Measurements from ENCODE around the gene ECM1.

Gene ECM1

DNA sequence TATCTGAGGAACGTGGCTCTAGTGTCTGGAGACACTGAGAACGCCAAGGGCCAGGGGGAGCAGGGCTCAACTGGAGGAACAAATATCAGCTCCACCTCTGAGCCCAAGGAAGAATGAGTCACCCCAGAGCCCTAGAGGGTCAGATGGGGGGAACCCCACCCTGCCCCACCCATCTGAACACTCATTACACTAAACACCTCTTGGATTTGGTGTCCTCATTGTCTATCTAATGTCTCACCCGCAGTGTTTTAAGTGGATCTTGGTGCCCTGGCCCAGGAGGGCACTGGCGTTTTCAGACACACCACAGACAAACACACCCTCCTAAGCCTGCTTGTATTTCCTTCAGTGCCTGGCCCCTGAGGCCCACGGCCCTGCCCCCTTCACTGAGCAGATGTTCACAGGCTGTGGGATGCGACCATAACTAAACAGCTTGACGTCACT, 5.5 kb downstream of the ECM1 start:
- DNase-seq: no peak

DNA sequence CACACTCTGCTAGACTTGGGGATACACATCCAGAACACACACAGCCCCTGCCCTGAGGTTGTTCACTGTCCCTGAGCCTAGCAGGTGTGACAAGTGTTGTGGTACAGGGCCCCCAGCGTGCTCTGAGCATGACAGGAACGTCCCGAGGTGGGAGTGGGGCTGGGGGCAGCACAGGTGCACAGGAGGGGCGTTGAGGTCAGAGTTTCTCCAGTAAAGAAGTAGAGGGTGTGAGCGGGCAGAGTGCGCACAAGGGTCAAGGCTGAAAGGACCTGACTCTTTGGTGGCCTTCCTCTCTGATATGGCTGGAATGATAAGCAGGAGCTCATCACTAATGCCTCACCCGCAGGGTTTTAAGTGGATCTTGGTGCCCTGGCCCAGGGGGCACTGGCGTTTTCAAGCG, 6.4 kb downstream of the ECM1 start:
- no peak for DNase-seq

DNA sequence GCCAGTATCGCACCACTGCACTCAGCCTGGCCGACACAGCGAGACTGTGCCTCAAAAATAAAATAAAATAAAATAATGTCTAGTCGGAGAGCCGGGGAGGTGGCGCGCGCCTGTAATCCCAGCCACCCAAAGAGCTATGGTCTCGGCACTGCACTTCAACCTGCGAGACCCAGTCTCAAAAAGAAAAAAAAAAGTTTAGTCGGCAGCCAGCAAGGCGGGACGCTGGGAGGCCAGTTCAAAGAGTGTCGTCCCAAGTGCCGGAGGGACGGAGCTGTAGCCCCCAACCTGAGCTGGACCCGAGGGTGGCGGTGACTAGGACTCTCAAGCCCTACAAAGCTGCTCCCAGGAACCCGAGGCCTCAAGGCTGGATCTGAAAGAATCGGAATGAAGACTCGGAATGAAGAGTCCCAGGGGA, 7.0 kb downstream of the ECM1 start:
- no peak for DNase-seq

DNA sequence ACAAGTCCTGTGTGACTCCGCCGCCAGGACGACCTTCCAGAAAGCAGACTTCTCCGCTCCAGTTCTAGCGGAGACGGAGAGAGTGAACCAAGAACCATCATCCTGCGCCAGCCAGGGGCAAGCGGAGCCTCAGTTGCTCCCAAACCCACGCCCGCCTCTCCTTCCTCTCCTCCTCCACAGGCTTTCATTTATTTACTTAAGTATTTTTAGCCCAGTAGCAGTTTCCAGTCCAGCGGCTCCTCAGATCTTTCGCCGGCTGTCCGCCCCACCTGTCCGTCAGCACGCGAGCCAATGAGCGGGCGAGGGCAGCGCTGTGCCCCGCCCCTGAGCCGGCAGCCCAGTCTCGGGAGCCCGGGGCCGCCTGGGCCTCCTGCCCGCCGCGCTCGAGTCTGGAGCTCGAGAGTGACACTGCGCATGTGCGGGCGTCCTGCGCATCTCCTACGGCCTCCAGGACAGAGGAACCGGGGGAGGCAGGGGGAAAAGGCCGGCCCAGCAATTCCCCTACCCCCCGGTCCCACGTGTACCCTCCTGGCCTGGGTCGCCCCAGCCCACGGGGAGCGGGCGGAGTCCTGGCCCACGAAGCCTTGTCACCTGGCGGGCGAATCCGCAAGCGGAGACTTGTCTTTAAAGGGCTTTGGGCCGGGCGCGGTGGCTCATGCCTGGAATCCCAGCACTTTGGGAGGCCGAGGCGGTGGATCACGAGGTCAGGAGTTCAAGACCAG, 7.6 kb downstream of the ECM1 start, which contains the start of gene FALEC:
Gene FALEC (plus strand): TSS at position 425 of the 722 bp plus-strand sequence.
- DNase-seq: peak; percentile 93

DNA sequence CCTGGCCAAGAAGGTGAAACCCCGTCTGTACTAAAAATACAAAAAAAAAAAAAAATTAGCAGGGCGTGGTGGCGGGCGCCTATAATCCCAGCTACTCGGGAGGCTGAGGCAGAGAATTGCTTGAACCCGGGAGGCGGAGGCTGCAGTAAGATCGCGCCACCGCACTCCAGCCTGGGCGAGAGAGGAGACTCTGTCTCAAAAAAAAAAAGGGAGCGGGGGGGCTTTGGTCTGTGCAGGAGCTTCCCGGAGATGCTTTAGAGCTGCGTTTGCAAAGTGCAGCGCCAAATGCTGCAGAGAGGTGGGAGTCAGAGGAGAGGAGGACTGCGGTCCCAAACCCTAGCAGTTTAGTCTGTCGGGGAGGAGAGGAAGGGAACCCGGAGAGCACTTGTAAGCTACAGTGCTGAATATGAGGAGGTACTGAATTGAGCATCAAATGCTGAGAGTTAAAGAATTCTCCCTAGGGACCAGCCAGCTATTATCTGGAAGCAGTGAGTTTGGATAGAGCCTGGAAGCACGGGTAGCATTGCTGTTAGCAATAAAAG, 8.2 kb downstream of the ECM1 start:
- DNase-seq: peak; percentile 20

DNA sequence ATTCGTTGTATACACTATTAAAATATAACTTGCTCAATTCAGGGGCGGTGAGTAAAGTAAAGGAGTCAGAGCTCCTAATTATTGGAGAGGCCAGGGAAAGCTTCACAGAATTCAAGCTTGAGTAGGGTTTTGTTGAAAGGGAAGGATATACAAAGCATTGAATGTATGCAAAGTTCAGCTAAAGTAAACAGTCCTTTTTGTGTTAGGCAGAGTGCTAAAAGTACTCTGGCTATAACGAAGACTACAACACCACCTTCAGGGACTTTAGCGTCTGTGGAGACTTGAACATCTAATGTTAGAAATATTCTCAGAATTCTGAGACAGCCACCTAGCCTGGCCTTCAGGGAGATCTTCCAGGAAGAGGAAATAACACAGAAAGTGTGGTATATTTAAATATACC, 8.7 kb downstream of the ECM1 start:
- no peak for DNase-seq

DNA sequence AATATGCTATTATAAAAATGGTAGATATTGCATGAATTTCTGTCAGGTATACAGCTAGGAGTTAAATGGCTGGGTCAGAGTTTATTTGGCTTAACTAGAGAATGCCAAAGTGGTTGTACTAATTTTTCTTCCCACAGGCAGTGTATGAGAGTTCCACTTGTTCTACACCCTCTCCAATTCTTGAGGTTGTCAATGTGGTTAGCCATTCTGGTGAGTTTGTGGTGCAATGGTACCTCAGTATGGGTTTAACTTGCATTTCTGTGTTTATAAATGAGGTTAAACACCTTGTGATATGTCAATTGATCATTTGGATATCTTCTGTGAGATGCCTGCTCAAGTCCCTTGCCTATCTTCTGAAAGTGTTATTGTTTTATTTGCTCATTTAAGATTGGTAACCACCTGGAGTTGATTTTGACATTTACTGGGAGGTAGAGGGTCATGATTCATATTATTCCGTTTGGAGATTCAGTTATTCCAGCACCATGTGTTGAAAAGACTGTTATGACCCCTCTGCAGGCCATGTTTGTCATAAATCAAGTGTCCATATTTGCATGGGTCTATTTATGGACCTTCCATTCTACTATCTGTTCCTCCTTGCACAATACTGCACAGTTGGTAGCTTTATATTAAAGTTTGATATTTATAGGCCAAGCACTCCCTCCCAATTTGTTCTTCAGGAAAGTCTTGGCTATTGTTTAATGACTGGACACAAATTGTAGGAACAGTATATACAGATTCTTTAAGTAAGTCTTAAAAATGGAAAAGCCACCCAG, 13.5 kb downstream of the ECM1 start:
- no peak for DNase-seq

DNA sequence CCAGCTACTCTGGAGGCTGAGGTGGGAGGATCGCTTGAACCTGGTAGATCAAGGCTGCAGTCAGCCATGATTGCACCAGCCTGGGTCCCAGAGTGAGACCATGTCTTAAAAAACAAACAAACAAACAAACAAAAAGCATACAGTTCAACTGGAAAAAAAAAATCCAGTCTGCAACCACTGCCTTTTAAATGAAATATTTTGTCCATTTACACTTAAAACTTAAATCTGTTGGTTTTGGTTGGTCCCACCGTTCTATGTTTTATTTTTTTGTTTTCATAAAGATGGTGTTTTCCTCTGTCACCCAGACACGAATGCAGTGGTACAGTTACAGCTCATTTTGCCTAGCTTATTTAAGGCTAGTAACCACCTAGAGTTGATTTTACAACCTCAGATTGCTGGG, 17.4 kb downstream of the ECM1 start:
- DNase-seq: no peak

DNA sequence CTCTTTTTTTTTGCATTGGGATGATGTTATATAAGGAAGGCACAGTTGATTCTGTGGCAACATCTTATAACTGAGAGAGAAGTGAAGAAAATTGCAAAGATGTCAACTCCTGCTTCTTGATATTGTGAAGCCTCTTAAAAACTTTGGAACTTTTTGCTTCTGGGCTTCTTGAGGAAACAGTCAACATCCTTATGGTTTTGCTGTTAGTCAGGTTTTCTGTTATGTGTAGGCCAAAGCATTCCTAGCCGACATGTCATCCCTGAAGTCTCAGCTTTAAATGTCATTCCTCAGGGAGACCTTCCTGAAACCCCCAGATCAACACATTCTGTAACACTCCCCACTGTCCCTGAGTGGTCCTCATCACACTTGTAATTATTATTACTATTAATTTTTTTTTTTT, 20.3 kb downstream of the ECM1 start:
- DNase-seq: no peak

DNA sequence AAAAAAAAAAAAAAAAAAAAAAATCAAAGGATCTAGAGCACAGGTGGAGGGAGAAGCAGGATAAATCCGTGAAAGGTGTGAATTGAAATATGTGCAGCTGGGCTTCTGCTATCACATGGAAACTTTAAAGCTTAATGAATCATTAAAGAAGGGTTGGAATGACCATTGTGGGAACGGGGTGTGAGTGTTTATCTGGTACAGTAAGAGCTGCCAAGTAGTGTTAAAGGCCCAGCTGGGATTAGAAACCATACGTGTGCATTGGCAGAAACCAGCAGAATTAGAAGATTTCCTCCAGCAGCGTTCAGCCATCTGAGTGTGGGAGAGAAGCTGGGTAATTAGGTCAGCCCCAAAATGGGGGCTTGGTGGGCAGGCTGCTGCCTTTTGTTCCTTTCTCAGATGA, 21.1 kb downstream of the ECM1 start:
- DNase-seq: no peak

DNA sequence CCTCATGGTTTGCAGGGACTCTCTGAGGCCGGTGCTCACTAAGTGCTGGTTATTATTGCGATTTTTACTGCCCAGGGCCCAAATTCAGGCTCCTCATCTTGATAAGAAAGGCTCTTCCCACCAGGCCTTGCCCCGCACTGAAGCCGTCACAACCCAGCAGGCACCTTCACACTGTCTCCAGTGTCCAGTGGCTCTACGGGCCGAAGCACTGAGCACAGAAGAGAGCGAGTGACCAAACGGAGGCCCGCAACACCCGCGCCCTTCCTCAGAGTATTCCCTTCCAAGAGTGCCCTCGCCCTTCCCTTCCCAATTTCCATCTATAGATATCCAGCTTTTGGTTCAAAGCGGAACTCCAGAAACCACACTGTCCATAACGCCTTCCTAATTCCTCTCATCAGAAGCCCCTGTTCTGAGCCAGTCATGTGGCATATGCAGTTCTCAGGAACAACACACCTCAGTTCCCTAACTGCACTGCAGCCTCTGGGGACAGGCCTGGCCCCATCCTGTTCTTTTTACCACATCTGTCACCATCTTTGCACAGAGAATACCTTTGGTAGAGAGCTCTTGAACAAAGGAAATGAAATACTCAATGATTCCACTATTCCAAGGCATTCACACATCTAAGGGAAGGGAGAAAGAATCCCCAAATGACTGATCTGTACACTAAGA, 22.7 kb downstream of the ECM1 start:
- no peak for DNase-seq

DNA sequence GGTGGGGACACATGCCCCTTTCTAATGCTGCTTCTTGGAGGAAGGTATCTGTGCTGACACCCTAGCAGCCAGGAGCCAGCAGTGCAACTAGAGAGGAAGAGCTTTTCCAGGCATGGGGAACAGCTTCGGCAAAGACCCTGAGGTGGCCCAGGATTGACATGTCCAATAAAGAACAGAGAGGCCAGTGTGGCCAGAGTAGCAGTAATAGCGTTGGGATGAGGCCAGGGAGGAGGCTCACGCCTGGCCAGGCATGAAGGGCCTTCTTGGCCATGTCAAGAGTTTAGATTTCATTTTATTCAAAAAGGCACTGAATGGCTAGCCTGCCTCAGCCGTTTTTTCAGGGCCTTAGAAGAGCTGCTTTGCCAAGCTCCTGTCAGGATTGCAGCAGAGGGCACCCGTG, 25.0 kb downstream of the ECM1 start:
- DNase-seq: no peak

DNA sequence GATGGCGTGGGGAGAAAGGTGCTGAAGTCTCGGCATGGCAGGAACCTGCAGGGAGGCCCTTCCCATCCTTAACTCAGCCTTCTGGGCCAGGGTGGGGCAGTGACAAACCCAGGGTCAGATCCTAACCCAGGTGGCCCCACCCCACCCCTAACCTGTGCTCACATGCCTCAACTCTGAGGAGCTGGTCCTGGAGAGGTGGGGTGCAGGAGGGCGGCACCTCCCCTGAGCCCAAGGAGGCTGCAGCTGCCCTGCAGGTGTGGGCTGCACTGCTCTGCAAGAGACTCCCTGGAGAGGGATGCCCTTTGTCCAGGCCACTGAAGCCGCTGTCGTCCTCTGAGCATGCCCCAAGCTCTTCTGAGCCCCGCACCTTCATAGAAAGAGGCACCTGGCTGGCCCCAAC, 26.1 kb downstream of the ECM1 start:
- DNase-seq: no peak

DNA sequence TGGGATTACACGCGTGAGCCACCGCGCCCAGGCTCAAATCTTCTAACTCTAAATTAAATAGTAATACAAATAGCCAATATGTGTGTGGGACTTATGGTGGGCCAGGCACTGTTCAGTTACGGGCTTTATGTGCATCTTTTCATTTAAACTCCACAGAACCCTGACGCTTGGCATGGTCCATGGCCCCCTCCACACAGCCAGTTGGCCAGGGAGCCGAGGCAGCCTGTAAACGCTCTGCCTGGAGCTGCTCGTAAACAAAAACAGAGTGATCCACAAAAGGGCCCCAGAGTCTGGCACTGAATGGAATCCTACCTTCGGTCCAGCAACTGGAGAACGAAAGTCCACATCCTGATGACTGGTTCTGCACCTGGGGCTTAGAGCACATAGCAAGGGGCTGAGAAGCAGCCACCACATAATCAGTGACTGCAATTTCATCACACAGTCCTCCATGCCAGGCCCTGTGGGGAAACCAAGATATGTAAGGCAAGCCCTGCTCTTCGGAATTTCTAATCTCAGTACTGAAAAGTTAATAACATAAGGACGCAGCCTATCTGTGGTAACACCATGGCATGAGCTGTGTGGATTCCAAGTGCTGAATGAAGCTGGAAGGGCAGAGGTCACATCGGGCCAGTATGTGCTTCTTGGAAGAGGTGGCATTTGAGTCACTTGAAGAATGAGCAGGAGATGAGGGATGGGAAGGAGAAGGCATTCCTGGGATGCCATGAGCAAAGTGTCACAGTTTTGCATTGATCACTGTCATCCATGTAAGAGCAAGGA, 27.8 kb downstream of the ECM1 start:
- no peak for DNase-seq

DNA sequence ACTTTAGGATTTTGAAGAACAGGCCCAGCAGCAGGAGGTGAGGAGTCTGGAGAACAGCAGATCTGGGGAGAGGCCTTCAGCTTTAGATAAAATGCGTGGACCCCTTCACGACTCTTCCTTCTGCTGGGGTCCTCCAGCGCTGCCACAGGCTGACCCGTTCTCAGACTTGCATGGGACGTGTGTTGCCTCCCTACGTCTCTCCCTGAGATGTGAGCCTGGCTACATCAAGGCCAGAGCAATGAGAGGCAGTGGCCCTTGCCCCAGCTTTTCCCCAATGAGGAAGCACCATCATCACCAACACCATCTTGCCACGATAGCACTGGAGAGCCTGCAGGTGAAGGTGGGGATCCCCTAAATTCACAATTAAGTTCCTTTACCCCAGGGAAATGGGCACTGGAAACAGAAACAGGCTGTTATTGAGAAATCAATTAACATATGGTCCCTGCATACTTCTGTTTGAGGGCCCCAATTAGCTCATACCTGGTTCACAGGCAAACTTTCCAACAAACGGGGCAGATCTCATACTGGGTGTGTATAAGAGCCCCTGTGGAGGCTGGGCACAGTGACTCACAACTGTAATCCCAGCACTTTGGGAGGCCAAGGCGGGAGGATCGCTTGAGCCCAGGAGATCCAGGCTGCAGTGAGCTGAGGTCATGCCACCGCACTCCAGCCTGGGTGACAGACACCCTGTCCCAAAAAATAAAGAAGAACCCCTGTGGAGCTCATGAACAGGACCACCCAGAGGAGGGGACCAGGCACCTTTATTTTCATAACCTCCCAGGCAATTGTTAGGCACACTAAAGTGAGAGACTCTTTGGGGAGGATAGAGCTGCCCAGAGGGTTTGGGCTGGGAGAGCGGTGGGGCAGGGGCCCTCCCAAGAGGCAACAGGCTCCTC, 29.2 kb downstream of the ECM1 start:
- no peak for DNase-seq

DNA sequence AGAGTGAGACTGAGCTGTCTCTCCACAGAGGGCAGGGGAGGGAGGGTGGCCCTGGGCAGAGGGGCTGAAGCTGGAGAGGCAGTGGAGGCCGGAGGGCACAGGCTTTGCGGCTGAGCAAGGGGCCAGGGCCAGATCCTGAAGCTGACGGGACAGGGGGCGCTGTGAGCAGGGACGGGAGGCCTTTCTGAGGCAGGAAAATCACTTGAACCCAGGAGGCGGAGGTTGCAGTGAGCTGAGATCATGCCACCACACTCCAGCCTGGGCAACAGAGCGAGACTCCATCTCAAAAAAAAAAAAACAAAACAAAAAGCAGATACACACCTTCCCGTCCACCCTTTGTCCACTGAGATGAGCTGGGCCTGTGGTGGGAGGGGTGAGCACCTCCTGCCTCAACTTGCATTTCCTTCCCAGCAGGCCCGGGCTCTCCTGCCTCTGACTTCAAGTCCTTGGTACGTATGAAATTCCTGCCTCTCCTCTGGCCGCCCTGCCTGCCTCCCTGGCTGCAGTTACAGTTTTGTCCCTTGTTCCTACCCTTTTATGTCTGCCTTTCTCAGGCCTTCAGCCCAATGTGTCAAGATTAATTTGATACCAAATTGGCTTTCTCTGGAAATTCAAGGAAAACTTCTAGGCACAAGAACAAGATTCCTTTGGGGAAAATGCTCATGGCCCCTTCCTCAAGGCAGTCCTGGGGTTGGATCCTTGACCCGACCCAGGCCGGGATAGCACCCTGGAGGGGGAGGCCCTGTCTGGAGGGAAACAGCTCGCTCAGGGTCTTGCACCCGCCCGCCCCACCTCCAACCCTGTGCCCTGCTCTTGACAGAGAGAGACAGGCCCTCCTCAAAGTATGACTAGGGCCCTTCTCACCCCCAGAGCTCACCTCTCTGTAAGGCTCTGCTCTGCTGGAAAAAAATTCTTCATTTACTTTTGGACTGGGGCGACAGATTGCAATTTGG, 30.1 kb downstream of the ECM1 start:
- DNase-seq: no peak

DNA sequence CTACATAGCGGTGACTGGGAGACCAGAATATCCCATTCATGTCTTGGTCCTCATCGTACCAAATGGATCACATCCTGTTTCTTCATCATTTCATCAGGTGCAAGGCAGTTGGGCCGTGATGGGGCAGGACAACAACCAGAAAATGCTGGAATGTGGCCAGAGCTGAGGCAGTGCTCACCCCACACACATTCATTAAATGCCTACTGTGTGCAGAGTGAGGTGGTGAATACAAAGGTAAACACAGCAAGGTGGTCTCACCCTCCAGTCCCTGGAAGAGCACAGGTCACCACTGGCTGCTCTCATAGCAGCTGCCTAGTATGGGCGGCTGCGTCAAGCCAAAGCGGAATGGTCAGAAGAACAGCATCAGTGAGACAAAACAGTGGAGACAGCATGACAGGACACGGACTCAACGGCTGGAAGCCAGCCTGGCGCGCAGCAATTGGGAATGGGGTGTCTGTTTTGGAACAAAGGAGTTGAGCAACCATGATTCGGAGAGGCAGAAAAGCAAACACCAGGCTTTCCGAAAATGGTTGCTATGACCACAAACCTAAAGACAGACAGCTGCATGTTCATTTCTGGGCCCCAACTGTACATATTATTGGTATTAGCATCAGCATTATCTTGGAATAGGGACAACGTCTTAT, 35.7 kb downstream of the ECM1 start:
- no peak for DNase-seq

DNA sequence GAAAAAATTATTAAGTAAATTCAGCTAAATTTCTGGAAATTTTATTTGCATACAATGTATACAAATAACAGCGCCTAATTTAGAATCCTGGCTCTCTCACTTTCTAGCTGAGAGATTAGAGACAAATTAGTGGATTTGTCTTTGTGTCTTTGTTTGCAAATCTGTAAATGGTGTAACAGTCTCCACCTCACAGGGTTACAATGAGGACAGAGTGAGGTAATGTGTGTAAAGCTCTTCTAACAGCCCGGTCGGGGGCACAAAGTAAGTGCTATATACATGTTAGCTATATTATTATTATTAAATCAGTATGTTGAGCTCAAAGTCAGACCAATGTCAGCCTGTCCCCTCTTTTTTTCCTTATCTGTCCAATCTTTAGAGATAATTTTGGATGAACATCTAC, 36.3 kb downstream of the ECM1 start:
- DNase-seq: no peak

DNA sequence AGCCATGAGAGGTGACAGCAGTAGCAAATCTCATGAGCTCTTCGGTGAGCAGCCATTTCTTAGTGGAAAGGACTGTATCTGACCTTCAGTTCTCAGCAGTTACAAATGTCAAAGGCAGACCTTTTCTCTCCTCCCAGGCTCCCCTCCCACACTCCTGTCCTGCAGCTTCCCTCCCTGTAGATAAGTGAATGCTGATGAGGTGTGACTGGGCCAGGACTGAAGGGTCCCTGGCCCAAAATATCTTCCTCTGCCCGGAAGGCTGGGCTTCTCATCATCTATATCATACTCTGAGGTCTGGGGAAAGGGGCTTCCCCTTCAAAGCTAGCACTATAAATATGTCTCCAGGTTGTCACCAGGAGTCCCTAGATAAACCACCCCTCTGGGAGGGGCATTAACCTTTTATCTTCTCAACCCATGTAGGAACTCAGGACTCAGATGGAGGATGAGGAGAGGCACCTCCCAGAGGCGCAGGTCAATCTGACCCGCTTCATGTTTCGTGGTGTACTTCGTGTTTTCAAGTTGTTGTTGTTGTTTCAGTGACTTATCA, 37.6 kb downstream of the ECM1 start:
- no peak for DNase-seq
